NCI-H2081 treated with DMSO at 0.1 percent for 48 hours (cell line): ENCODE results near the gene DNAJC5.
"Not testable (repeated sequence)": the region's sequence is repeated elsewhere in the genome, so short reads cannot be mapped to it uniquely, and the experiment has no call there.

ENCODE experiments used
- DNase-seq: peaks from one replicate; lab custom pipeline; 2025; lab: John Stamatoyannopoulos, UW

Gene DNAJC5

DNA sequence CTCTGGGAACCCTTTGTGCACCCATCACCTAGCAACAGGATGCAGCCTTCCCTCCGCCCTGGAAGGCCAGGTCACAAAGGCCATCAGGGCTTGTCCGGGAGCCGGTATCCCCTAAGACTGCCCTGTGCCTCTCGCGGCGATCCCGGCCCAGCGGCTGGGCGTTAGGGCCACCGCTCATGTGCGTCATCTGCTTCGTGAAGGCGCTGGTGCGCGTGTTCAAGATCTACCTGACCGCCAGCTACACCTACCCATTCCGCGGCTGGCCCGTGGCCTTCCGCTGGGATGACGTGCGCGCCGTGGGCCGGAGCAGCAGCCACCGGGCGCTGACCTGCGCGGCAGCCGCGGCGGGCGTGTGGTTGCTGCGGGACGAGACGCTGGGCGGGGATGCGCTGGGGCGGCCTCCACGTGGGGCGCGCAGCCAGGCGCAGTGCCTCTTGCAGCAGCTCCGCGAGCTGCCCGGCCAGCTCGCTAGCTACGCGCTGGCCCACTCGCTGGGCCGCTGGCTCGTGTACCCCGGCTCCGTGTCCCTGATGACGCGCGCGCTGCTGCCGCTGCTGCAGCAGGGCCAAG, 33.5 kb upstream of the DNAJC5 start, which contains the start of gene ABHD16B:
TSS of gene ABHD16B (plus strand) at position 134 of the 570 bp plus-strand sequence. CDS start at position 177, 43 bp downstream.
- no peak for DNase-seq

DNA sequence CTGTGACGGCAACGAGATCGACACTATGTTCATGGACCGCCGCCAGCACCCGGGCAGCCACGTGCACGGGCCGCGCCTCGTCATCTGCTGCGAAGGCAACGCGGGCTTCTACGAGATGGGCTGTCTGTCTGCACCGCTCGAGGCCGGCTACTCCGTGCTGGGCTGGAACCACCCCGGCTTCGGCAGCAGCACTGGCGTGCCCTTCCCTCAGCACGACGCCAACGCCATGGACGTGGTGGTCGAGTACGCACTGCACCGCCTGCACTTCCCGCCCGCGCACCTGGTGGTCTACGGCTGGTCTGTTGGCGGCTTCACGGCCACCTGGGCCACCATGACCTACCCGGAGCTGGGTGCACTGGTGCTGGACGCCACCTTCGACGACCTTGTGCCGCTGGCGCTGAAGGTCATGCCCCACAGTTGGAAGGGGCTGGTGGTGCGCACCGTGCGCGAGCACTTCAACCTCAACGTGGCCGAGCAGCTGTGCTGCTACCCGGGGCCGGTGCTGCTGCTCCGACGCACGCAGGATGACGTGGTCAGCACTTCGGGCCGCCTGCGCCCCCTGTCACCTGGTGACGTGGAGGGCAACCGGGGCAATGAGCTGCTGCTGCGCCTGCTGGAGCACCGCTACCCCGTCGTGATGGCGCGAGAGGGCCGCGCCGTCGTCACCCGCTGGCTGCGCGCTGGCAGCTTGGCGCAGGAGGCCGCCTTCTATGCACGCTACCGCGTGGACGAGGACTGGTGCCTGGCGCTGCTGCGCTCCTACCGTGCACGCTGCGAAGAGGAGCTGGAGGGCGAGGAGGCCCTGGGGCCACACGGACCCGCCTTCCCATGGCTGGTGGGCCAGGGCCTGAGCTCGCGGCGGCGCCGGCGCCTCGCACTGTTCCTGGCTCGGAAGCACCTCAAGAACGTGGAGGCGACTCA, 32.7 kb upstream of the DNAJC5 start:
- DNase-seq, result no peak

DNA sequence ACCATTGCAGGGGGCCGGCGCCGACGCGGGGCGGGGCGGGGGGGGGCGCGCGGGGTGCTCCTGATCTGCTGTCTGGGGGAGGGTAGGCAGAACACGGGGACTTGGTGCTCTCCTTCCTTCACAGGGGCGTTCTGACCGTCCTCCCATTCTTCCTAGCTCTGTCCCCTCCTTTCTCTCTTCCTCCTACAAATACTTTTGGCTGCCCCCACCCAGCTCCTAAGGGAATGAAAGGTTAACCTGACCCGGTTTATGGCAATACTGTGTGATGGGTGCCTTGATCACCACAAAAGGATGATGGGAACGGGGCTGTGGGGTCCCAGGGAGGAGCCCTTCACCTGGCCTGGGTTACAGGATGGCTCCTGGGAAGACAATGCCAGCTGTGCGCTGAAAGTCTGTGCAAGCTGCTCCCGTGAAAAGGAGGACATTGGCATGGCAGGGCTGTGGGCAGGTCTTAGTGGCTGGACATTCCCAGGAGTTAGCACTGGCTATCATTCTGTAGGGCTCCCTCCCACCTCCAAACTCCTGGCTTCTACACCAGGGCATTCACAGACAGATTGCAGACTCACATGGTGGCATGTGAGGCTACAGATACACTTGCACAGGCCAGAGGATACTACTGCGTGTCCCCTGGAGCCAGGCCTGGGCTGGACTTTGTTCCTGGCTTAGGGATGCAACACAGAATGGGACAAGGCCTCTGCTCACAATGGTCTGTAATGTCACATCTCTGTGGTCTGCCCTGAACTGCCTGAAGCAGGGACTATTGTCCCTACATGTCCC, 31.7 kb upstream of the DNAJC5 start:
- DNase-seq, result no peak

DNA sequence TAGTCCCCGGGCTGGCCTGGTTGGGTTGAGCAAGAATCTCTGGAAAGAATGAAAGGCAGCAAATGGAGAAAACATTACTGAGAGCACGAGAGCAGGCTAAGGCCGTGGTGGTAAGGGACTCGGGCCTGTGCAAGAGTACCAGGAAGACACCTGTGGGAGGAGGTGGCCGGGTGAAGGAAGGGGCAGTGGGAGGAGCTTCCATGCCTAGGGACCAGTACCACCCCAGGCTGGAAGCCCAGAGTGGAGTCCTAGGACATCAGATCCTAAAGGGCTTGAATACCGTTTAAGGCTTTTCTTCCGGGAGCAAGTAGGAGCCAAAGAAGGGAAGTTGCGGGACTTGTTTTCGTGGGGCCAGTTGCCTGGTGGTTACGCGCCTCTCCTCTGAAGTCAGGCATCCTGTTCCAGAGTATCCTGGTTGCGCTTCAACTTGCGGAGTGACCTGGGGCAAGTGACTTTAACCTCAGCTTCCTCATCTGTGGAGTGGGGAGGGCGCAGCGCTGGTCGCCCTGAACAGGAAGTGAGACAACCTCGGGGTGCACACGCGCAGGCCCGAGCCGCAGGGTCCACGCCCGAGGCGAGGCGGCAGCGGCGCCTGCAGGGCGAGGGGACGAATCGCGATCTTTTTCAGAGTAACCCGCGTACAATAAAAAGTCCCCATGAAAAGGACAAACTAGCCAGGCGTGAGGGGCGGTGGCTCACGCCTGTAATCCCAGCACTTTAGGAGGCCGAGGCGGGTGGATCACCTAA, 31.0 kb upstream of the DNAJC5 start:
- DNase-seq, result no peak

DNA sequence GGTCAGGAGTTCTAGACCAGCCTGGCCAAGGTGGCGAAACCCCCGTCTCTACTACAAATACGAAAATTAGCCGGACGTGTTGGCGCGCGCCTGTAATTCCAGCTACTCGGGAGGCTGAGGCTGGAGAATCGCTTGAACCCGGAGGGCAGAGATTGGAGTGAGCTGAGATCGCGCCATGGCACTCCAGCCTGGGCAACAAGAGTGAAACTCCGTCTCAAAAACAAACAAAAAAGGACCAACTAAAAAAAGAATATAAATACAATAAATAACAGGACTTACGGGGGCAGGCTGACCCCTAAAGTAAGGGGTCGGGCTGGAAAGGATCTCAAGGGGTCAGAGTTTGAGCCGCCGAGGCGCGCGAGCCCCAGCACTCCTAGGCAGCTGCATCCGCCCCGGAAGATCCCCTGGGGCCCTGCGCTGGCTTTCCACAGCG, 30.4 kb upstream of the DNAJC5 start:
- DNase-seq, result no peak

DNA sequence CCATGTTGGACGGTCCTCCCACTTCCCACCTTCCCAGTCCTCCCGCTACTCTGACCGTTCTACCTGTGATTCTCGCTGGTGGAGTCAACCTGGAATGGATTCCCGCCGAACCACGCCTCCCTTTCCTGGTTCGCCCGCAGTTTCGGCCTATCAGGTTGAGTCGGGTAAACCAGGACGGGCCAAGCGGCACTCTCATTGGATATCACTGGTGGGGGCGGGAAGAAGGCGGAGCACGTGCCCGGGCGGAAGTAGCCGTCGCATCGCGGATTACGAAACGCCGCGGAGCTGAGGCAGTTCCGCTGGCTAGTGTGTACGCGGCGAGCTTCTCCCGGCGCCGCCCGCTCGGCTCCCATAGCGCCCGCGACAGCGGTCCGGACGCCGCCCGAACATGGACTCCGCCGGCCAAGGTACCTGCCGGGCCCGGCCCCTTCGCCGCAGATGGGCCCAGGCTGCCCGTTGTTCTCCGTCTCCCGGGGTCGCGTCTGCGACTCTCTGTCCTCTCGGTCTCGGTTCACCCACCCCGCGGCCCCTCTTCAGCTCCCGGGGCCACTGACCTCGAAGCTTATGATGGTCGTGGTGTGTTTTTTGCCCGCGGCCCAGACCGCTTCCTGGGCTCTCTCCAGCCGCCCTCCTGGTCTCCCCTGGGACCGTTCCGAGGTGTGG, 29.8 kb upstream of the DNAJC5 start, which contains the start of gene TPD52L2:
TSS of gene TPD52L2 (plus strand) at position 293 of the 663 bp plus-strand sequence. CDS start at position 389, 96 bp downstream.
- DNase-seq, result peak; percentile 98

DNA sequence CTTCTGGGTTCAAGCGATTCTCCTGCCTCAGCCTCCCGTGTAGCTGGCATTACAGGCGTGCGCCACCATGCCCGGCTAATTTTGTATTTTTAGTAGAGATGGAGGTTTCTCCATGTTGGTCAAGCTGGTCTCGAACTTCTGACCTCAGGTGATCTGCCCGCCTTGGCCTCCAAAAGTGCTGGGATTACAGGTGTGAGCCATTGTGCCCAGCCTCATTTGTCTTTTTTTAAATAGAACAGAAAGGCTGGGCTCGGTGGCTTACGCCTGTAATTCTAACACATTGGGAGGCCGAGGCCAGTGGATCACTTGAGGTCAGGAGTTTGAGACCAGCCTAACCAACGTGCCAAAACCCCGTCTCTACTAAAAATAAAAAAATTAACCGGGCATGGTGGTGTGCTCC, 27.9 kb upstream of the DNAJC5 start:
- not testable (repeated sequence) for DNase-seq

DNA sequence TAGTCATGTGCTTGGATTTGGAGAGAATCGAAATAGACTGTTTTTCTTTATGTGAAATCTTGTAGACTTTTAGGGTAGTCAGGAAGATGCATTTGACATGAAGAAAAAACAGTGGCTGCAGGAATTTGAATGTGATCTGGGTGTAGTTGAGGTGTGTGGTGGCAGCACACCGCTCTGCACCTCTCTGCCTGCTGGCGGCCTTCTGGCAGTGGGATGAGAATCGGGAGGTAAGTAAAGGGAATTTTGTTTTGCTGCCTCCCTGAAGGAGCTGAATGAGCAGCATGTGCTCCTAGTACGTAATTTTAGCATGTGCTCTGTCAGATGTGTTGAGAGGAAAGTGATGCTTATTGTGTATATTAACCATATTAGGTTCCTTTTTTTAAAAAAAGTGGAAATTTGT, 26.7 kb upstream of the DNAJC5 start:
- DNase-seq, result no peak

DNA sequence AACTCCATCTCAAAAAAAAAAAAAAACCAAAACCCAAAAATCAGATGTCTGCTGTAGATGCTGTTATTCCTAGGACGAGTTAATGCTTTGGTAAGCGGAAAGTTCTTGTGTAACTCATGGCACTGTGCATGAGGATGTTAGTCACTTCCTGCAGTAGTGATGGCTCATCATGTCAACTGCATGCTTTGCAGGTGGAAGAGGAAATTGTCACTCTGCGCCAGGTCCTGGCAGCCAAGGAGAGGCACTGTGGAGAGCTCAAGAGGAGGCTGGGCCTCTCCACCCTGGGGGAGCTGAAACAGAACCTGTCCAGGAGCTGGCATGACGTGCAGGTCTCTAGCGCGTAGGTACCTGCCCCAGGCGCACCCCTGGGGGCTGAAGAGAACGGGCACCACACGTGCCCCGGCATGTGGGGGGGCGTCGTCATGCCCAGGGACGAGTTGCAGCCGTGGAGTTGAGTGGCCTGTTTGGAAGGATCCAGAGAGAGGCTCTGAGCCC, 21.4 kb upstream of the DNAJC5 start:
- DNase-seq, result no peak

DNA sequence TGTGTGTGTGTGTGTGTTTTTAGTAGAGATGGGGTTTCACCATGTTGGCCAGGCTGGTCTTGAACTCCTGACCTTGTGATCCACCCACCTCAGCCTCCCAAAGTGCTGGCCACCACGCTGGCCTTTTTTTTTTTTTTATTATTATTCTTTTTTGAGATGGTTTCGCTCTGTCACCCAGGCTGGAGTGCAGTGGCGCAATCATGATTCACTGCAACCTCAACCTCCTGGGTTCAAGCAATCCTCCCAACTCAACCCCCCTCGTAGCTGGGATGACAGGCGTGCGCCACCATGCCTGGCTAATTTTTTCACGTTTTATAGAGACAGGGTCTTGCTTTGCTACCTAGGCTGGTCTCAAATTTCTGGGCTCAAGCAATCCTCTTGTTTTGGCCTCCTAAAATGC, 20.7 kb upstream of the DNAJC5 start:
- DNase-seq, result not testable (repeated sequence)

DNA sequence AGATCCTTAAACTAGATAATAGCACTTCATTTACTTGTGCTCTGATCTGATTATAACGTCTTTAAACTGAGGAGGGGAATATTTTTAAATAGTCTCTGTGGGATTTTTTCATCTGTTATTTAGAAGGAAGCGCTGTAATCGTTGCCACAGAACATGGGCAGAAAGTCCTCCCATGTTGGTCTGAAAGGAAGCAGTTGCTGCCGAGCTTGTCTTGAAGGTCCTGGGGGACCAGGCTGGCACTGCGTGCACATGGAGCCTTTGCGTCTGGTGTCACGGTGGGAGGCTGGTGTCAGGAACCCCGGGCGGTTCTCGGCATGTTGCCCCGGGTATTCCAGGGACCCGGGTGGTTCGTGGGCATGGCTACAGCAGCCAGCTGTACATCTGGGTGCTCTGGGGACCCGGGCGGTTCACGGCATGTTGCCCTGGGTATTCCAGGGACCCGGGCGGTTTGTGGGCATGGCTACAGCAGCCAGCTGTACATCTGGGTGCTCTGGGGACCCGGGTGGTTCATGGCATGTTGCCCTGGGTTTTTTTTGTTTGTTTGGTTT, 18.4 kb upstream of the DNAJC5 start:
- DNase-seq, result no peak

DNA sequence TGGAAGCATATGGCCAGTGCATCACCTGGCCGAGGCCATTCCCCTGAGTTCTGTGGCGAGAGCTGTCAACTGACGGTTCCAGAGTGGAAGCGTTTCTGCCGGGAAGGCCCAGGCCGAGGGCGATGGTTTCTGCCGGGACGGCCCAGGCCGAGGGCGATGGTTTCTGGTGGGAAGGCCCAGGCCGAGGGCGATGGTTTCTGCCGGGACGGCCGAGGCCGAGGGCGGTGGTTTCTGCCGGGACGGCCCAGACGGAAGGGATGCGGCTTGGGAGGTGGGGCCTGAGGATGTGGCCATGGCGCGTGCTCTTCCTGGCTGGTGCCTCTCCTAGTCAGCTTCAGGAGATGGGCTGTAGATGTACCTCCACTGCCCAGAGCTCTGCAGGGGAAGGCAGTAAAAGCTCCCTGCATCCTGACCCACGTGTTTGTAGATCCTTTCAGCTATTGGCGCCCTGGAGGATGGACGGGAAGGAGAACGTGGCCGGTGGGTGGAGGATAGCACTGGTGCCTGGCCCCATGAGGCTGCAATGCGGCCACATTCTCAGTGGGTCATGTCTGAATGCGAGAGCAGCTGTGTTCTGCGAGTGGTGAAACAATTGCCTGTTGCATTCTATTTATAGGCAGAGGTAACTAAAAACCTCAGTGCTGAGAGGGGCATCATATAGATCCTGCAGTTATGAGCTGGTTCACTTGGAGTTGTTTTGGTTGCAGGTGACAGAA, 17.0 kb upstream of the DNAJC5 start:
- no peak for DNase-seq

DNA sequence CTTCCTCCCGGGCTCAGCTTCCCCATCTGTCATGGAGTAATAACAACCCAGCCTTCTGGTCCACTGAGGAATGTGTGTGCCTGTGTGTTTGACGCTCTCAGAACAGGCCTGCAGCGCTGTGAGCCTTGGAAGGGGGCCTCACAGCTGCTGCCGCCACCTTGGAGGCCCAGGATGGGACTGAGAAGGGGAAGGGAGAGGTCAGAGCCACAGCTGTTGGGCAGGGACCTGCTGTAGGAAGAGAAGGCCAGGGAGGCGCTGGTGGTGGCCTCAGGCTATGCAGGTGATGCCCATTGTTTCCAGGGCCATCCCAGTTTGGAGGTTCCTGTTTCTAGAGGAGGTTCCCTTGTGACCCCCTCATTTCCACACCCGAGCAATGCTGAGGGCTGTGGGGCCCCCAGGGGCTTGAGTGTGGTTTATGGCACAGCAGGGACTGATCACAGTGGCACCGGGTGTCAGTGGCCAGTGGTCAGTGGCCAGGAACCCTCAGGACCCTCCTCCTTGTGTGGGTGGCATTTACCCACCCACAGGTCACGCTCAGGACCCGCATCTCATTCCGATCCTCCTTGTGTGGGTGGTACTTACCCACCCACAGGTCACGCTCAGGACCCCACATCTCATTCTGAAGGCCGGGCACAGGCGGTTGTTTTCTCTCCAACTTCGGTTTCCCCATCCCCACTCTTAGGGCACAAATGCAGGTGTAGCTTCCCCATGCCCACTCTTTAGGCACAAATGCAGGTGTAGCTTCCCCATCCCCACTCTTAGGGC, 15.8 kb upstream of the DNAJC5 start:
- no peak for DNase-seq

DNA sequence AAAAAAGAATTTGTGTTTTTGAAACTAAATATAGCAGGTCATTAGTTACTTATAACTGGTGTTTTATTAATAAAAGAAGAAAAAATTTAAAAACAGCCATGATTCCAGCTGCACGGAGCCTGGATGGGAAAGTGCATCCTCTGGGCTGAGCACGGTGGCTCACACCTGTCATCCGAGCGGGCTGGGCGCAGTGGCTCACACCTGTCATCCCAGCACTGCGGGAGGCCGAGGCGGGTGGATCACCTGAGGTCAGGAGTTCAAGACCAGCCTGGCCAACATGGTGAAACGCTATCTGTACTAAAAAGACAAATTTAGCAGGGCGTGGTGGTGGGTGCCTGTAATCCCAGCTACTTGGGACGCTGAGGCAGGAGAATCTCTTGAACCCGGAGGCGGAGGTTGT, 14.0 kb upstream of the DNAJC5 start:
- DNase-seq, result not testable (repeated sequence)

DNA sequence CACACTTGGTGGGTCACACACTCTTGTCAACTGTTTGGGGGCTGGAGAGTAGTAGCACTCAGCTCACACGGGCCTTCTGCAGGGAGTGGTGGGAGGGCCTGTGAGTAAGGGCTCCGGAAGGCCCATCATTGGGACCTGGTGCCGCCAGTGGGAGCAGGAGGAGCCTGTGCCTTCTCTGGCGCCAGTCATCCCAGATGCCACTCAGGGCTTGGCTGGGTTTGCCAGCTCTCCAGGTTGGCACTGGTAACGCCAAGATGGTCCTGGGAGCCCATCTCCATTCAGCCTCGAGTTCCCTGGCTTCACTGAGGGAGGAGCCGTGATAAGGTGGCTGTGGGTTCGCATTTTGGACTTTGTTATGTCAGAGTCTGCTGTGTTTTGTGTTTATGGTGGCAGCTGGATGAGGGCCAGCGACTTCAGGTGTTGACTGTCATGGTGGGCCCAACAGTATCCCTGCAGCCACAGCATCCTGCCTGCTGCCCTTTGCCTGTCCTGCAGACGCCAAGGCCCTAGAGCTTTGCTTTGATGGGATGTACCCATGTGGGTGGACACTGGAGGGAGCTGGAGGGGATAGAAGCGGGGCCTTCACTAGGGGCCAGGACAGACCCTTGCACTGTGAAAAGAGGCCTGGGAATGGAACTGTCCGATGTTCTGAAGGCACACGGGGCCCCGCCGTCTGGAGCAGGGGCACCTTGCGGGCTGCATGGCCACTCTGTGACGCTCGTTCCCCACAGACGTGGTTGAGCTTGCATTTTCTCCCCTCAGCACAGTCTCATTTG, 13.3 kb upstream of the DNAJC5 start:
- no peak for DNase-seq

DNA sequence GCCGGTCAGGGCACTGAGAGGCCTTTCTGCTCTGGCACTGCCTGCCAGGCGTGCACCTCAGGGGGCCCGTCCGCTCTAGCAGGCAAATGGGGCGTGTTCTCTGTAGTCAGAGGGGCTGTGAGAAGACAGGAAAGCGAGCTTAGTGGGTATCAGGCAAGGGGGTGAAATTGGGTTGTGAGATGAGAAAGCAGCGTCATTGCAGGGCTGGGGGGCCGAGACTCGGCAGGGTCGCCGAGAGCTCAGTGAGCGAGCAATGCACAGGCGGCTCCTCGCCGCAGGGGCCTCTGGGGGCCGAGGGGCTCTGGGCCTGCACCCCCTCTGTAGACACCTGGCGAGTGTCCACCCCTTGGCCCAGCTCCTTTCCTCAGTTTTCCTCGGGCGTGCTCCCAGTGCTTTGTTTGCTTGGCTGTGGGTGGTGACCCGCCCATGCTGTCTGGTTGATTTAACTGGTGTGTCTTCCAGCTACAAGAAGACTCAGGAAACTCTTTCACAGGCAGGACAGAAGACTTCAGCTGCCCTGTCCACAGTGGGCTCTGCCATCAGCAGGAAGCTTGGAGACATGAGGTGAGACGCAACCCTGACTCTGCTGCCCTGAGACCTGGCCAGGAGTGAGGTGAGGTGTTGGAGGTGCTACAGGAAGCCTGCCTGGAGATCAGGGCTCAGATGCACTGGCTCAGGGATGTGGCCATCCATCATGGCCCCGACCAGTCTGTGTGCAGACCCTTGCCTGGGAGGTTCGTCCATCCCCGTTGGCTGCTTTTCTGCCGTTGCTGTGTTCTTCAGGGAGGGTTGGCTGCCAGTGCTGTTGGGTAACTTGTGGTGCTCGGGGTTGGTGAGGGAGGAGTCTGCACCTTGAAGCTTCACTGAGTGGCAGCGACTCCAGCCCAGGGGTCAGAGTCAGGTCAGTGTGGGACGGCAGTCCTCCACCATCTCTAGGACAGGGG, 12.4 kb upstream of the DNAJC5 start:
- no peak for DNase-seq

DNA sequence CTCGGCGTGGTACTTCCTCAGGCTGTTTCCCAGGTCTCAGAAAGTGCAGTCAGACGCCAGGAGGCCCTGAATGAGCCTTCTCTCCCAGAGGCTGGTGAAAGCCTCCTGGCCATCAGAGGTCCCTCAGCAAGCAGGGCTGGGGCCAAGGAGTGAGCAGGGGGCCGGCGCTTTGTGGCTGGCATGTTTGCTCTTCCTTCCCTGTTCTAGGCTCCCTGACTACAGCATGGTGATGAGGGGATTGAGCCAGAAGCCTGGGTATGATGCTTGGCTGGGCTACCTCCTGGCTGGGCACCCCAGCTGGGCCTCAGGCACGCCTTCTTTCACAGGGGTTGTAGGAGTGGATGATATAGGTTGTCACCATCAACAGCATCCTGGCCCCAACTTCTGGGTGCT, 11.7 kb upstream of the DNAJC5 start:
- DNase-seq, result no peak
